GM19035 (cell line): ENCODE results near the gene BTG1.
A peak's percentile ranks its signal among the peaks of the same experiment; 100 is the strongest.

Experiments used
- ATAC-seq: cut with Tn5 transposase; IDR thresholded peaks from one replicate; pipeline ENCODE4 v1.9.1; 2021; ENCODE audit not compliant: unreplicated experiment

Gene BTG1

GRCh38 chr12:92145731-92146496 lies at the start of gene BTG1:
Gene BTG1 (minus strand): TSS chr12:92145846. CDS start chr12:92145535, 311 bp downstream.
- ATAC-seq, result peak; percentile 72

- no peak for ATAC-seq
Measured at GRCh38 chr12:92194561-92194960, 48.9 kb upstream of the BTG1 start.

GRCh38 chr12:92193846-92194245 lies 48.2 kb upstream of the BTG1 start:
- no peak for ATAC-seq

- ATAC-seq, result no peak
Measured at GRCh38 chr12:92193063-92193462, 47.4 kb upstream of the BTG1 start.

GRCh38 chr12:92192360-92192759 lies 46.7 kb upstream of the BTG1 start:
- no peak for ATAC-seq

- no peak for ATAC-seq
Measured at GRCh38 chr12:92191061-92191460, 45.4 kb upstream of the BTG1 start.

GRCh38 chr12:92188517-92189188 lies 43.0 kb upstream of the BTG1 start:
- no peak for ATAC-seq

- no peak for ATAC-seq
Measured at GRCh38 chr12:92186038-92186470, 40.4 kb upstream of the BTG1 start.

- peak; percentile 58 for ATAC-seq
Measured at GRCh38 chr12:92185052-92185451, 39.4 kb upstream of the BTG1 start.

GRCh38 chr12:92183575-92183974 lies 37.9 kb upstream of the BTG1 start:
- no peak for ATAC-seq

- no peak for ATAC-seq
Measured at GRCh38 chr12:92178340-92178739, 32.7 kb upstream of the BTG1 start.

- no peak for ATAC-seq
Measured at GRCh38 chr12:92176646-92177045, 31.0 kb upstream of the BTG1 start.

- no peak for ATAC-seq
Measured at GRCh38 chr12:92175961-92176360, 30.3 kb upstream of the BTG1 start.

- no peak for ATAC-seq
Measured at GRCh38 chr12:92170050-92170449, 24.4 kb upstream of the BTG1 start.

- no peak for ATAC-seq
Measured at GRCh38 chr12:92167075-92167474, 21.4 kb upstream of the BTG1 start.

- no peak for ATAC-seq
Measured at GRCh38 chr12:92164712-92165111, 19.1 kb upstream of the BTG1 start.

- ATAC-seq, result no peak
Measured at GRCh38 chr12:92162079-92162478, 16.4 kb upstream of the BTG1 start.

- peak; percentile 59 for ATAC-seq
Measured at GRCh38 chr12:92158796-92159439, 13.3 kb upstream of the BTG1 start.

- ATAC-seq, result no peak
Measured at GRCh38 chr12:92156704-92157395, 11.2 kb upstream of the BTG1 start.

GRCh38 chr12:92156139-92156538 lies 10.5 kb upstream of the BTG1 start:
- ATAC-seq, result no peak

GRCh38 chr12:92155733-92156132 lies 10.1 kb upstream of the BTG1 start:
- no peak for ATAC-seq
